Islet precursor cell (in vitro differentiated cells): ENCODE results near the gene NRXN3.

Experiments
- DNase-seq: peaks from one replicate; pipeline ENCODE4 v3.0.0-alpha.2; 2018

NRXN3 gene

GRCh38 chr14:78327426-78328221 lies 157.5 kb downstream of the NRXN3 start:
- peak; percentile 57 for DNase-seq

- DNase-seq = no peak
These were observed 159.2 kb downstream of the NRXN3 start for GRCh38 chr14:78329371-78329770.

- DNase-seq = no peak
These were observed 165.4 kb downstream of the NRXN3 start for GRCh38 chr14:78335531-78335930.

- DNase-seq = no peak
These were observed 170.1 kb downstream of the NRXN3 start for GRCh38 chr14:78340250-78340649.

- DNase-seq = no peak
These were observed 171.7 kb downstream of the NRXN3 start for GRCh38 chr14:78341827-78342389.

- DNase-seq = no peak
These were observed 172.7 kb downstream of the NRXN3 start for GRCh38 chr14:78342879-78343278.

- DNase-seq = no peak
These were observed 174.1 kb downstream of the NRXN3 start for GRCh38 chr14:78344290-78344689.

GRCh38 chr14:78345131-78345744 lies 175.1 kb downstream of the NRXN3 start:
- DNase-seq = no peak

- no peak for DNase-seq
These were observed 176.6 kb downstream of the NRXN3 start for GRCh38 chr14:78346747-78347146.

GRCh38 chr14:78355109-78355508 lies 184.9 kb downstream of the NRXN3 start:
- DNase-seq = no peak

- no peak for DNase-seq
These were observed 186.2 kb downstream of the NRXN3 start for GRCh38 chr14:78356391-78356790.

GRCh38 chr14:78358591-78358990 lies 188.4 kb downstream of the NRXN3 start:
- no peak for DNase-seq

GRCh38 chr14:78359581-78359980 lies 189.4 kb downstream of the NRXN3 start:
- DNase-seq = no peak

GRCh38 chr14:78363008-78363407 lies 192.8 kb downstream of the NRXN3 start:
- no peak for DNase-seq

- no peak for DNase-seq
These were observed 197.2 kb downstream of the NRXN3 start for GRCh38 chr14:78367355-78367754.

GRCh38 chr14:78383060-78383459 lies 212.9 kb downstream of the NRXN3 start:
- no peak for DNase-seq

- no peak for DNase-seq
These were observed 228.0 kb downstream of the NRXN3 start for GRCh38 chr14:78398216-78398615.

- no peak for DNase-seq
These were observed 229.2 kb downstream of the NRXN3 start for GRCh38 chr14:78399316-78399889.

- no peak for DNase-seq
These were observed 231.7 kb downstream of the NRXN3 start for GRCh38 chr14:78401866-78402265.

GRCh38 chr14:78403278-78403815 lies 233.2 kb downstream of the NRXN3 start:
- peak; percentile 55 for DNase-seq

GRCh38 chr14:78405079-78405856 lies 235.1 kb downstream of the NRXN3 start:
- DNase-seq = no peak

GRCh38 chr14:78412475-78412874 lies 242.3 kb downstream of the NRXN3 start:
- no peak for DNase-seq

GRCh38 chr14:78414172-78414571 lies 244.0 kb downstream of the NRXN3 start:
- DNase-seq = no peak
